Hepatocyte (in vitro differentiated cells): ENCODE results near the gene NR2F1-AS1. TPM values are rescaled to one million over a fixed set of nuclear protein-coding genes. Genes with fewer than 3 reads are reported as not detected.

Experiments
- DNase-seq: peaks from one replicate; pipeline ENCODE4 v3.0.0-alpha.2; 2016; ENCODE audit warnings: low spot score
- H2AFZ ChIP-seq: fragments of 200-600 bp; sonication (generic); 2 replicates; pipeline ENCODE4 v1.6.0; 2016; ENCODE audit warnings: antibody characterized with exemption, mild to moderate bottlenecking
- H3K27ac ChIP-seq: fragments of 200-600 bp; sonication (generic); 2 replicates; pipeline ENCODE4 v1.5.1; 2016; ENCODE audit warnings: mild to moderate bottlenecking
- H3K27me3 ChIP-seq: fragments of 200-600 bp; sonication (generic); 2 replicates; pipeline ENCODE4 v1.6.1; 2016
- H3K36me3 ChIP-seq: fragments of 200-600 bp; sonication (generic); replicated peaks from 2 replicates; pipeline ENCODE4 v1.5.1; 2016; ENCODE audit warnings: low read depth; ENCODE audit not compliant: insufficient read depth
- H3K4me1 ChIP-seq: fragments of 200-600 bp; sonication (generic); 2 replicates; pipeline ENCODE4 v1.5.1; 2016; ENCODE audit warnings: mild to moderate bottlenecking, moderate library complexity; ENCODE audit not compliant: insufficient read depth
- H3K4me2 ChIP-seq: fragments of 200-600 bp; sonication (generic); 2 replicates; pipeline ENCODE4 v1.6.0; 2016
- H3K4me3 ChIP-seq: fragments of 200-600 bp; sonication (generic); 2 replicates; pipeline ENCODE4 v1.5.1; 2016; ENCODE audit warnings: mild to moderate bottlenecking
- H3K79me2 ChIP-seq: fragments of 200-600 bp; sonication (generic); 2 replicates; pipeline ENCODE4 v1.6.0; 2017; ENCODE audit warnings: mild to moderate bottlenecking
- H3K9me2 ChIP-seq: fragments of 200-600 bp; sonication (generic); replicated peaks from 2 replicates; pipeline ENCODE4 v1.6.0; 2017; ENCODE audit warnings: mild to moderate bottlenecking; ENCODE audit not compliant: insufficient read depth
- H3K9me3 ChIP-seq: fragments of 200-600 bp; sonication (generic); 2 replicates; pipeline ENCODE4 v1.5.1; 2016; ENCODE audit warnings: low read depth, mild to moderate bottlenecking
- H4K20me1 ChIP-seq: fragments of 200-600 bp; sonication (generic); 2 replicates; pipeline ENCODE4 v1.6.0; 2016; ENCODE audit warnings: mild to moderate bottlenecking; ENCODE audit not compliant: insufficient read depth, poor library complexity, severe bottlenecking
- EZH2 ChIP-seq: fragments of 200-600 bp; sonication (generic); IDR thresholded peaks from 2 replicates; pipeline ENCODE4 v1.6.1; 2016; ENCODE audit warnings: antibody characterized with exemption, mild to moderate bottlenecking, borderline replicate concordance
- EZH2phosphoT487 ChIP-seq: fragments of 200-600 bp; sonication (generic); IDR thresholded peaks from one replicate; pipeline ENCODE4 v1.6.1; 2018; ENCODE audit warnings: antibody characterized with exemption, mild to moderate bottlenecking, low read depth, moderate library complexity; ENCODE audit not compliant: unreplicated experiment, severe bottlenecking
- WGBS: methylation state at CpG from one replicate; pipeline ENCODE4 v1.1.6; 2016; ENCODE audit warnings: low lambda C conversion rate; ENCODE audit errors: missing lambda C conversion rate; 5-methylcytosine and 5-hydroxymethylcytosine counted together
- polyA plus RNA-seq: library from polyadenylated mRNA; unstranded; fragments of >200 nt; fragmentation: Nextera tagmentation; extraction: Ambion mirVana; gene quantifications from 2 replicates; pipeline ENCODE4 v1.2.1, GENCODE V29; 2016
- total RNA-seq: library from RNA; depleted of rRNA; stranded (reverse); fragments of >200 nt; gene quantifications from 2 replicates; pipeline ENCODE4 v1.2.3, GENCODE V29; 2014
- TF ChIP-seq, protein P1 (sequence below): fragments of 200-600 bp; sonication (generic); IDR thresholded peaks from 2 replicates; pipeline ENCODE4 v1.5.1; 2016; ENCODE audit warnings: antibody characterized with exemption, mild to moderate bottlenecking; ENCODE audit not compliant: poor library complexity

NR2F1-AS1 gene
- total and polyA plus RNA-seq, 2 experiments from 2014 or later, result 8.4 to 8.6 TPM

GRCh38 chr5:93452255-93452654 is 128.8 kb downstream of the NR2F1-AS1 start:
- H3K4me3 ChIP-seq, result no peak overlapping the region
- H3K9me3 ChIP-seq, result no peaks in the 10 kb centered on the region
- H4K20me1 ChIP-seq, result no peaks in the 10 kb centered on the region
- no peaks in the 10 kb centered on the region for H3K36me3 ChIP-seq
- no peak overlapping the region for H3K4me2 ChIP-seq
- H3K9me2 ChIP-seq, result no peaks in the 10 kb centered on the region
- H3K79me2 ChIP-seq, result no peaks in the 10 kb centered on the region
- DNase-seq, result no peak
- H3K27ac ChIP-seq, result no peak overlapping the region
- TF ChIP-seq EZH2phosphoT487 (no peak), EZH2 (no peak)
- TF ChIP-seq, protein P1, sequence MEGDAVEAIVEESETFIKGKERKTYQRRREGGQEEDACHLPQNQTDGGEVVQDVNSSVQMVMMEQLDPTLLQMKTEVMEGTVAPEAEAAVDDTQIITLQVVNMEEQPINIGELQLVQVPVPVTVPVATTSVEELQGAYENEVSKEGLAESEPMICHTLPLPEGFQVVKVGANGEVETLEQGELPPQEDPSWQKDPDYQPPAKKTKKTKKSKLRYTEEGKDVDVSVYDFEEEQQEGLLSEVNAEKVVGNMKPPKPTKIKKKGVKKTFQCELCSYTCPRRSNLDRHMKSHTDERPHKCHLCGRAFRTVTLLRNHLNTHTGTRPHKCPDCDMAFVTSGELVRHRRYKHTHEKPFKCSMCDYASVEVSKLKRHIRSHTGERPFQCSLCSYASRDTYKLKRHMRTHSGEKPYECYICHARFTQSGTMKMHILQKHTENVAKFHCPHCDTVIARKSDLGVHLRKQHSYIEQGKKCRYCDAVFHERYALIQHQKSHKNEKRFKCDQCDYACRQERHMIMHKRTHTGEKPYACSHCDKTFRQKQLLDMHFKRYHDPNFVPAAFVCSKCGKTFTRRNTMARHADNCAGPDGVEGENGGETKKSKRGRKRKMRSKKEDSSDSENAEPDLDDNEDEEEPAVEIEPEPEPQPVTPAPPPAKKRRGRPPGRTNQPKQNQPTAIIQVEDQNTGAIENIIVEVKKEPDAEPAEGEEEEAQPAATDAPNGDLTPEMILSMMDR, result no peak
- no peaks in the 10 kb centered on the region for H3K4me1 ChIP-seq
- no peak overlapping the region for H2AFZ ChIP-seq
- peaks cover 4% of the 10 kb centered on the region for H3K27me3 ChIP-seq

DNA sequence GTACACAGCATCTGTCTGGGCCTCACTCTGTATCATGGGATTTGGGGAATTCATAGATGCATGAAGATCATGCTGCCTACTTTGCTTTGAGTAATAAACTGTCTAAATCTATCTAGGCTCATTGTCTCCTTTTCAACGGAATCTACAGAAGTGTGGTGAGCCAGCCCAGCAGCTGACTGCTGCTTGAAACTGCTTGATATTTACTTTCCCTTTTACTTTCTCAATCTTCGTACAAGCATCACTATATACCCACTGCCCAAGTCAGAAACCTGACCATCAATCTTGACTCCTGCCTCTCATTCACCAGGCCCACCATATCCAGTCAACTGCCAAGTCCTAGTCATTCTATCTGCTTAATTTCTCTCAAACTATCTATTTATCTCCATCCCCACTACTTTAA is 142.9 kb downstream of the NR2F1-AS1 start:
- H3K27ac ChIP-seq, result no peak overlapping the region
- H3K36me3 ChIP-seq, result no peaks in the 10 kb centered on the region
- DNase-seq, result no peak
- H2AFZ ChIP-seq, result no peak overlapping the region
- no peaks in the 10 kb centered on the region for H3K4me1 ChIP-seq
- H3K27me3 ChIP-seq, result no peaks in the 10 kb centered on the region
- no peaks in the 10 kb centered on the region for H3K79me2 ChIP-seq
- no peaks in the 10 kb centered on the region for H3K9me2 ChIP-seq
- WGBS, result 85% methylated on average over 2 of the region's 2 CpGs
- H3K9me3 ChIP-seq, result no peaks in the 10 kb centered on the region
- H3K4me3 ChIP-seq, result no peak overlapping the region
- H4K20me1 ChIP-seq, result no peaks in the 10 kb centered on the region
- no peak overlapping the region for H3K4me2 ChIP-seq
- TF ChIP-seq, protein P1, result no peak
- TF ChIP-seq EZH2phosphoT487 (no peak), EZH2 (no peak)

- Histone ChIP-seq H3K4me1 (no peaks in the 10 kb centered on the region), H3K79me2 (no peaks in the 10 kb centered on the region), H3K9me2 (no peaks in the 10 kb centered on the region), H2AFZ (no peak overlapping the region), H3K4me3 (no peak overlapping the region), H4K20me1 (no peaks in the 10 kb centered on the region), H3K27me3 (no peaks in the 10 kb centered on the region), H3K4me2 (no peak overlapping the region), H3K9me3 (no peaks in the 10 kb centered on the region), H3K36me3 (no peaks in the 10 kb centered on the region), H3K27ac (no peak overlapping the region)
- TF ChIP-seq EZH2, result no peak
- TF ChIP-seq EZH2phosphoT487, result no peak
- TF ChIP-seq, protein P1, result no peak
- no peak for DNase-seq
These were observed 144.9 kb downstream of the NR2F1-AS1 start for GRCh38 chr5:93436083-93436482.

GRCh38 chr5:93433422-93433821 is 147.6 kb downstream of the NR2F1-AS1 start:
- H3K4me3 ChIP-seq, result no peak overlapping the region
- H3K9me3 ChIP-seq, result no peaks in the 10 kb centered on the region
- no peaks in the 10 kb centered on the region for H3K9me2 ChIP-seq
- H3K27me3 ChIP-seq, result no peaks in the 10 kb centered on the region
- 81% methylated on average over 1 of the region's 1 CpG for WGBS
- DNase-seq, result no peak
- no peaks in the 10 kb centered on the region for H4K20me1 ChIP-seq
- no peak overlapping the region for H2AFZ ChIP-seq
- H3K4me1 ChIP-seq, result no peaks in the 10 kb centered on the region
- H3K36me3 ChIP-seq, result no peaks in the 10 kb centered on the region
- H3K4me2 ChIP-seq, result no peak overlapping the region
- H3K27ac ChIP-seq, result no peak overlapping the region
- TF ChIP-seq EZH2phosphoT487 (no peak), EZH2 (no peak)
- TF ChIP-seq, protein P1, result no peak
- no peaks in the 10 kb centered on the region for H3K79me2 ChIP-seq
